ENCODE results near the gene ZNF341.

DNA sequence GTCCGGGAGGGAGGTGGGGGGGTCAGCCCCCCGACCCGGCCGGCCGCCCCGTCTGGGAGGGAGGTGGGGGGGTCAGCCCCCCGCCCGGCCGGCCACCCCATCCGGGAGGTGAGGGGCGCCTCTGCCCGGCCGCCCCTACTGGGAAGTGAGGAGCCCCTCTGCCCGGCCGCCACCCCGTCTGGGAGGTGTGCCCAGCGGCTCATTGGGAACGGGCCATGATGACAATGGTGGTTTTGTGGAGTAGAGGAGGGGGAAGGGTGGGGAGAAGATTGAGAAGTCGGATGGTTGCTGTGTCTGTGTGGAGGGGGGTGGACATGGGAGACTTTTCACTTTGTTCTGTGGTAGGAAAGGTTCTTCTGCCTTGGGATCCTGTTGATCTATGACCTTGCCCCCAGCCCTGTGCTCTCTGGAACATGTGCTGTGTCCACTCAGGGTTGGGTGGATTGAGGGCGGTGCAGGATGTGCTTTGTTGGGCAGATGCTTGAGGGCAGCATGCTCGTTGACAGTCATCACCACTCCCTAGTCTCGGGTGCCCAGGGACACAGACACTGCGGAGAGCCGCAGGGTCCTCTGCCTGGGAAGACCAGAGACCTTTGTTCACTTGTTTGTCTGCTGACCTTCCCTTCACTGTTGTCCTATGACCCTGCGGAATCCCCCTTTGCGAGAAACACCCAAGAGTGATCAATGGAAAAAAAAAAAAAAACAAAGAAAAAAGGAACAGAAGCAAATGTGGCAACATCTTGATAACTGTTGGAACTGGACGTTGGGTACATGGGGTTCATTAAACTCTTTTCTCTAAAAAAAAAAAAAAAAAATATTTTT lies 30.0 kb upstream of the ZNF341 start:
- TF ChIP-seq, protein P1, sequence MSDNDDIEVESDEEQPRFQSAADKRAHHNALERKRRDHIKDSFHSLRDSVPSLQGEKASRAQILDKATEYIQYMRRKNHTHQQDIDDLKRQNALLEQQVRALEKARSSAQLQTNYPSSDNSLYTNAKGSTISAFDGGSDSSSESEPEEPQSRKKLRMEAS (IDR thresholded peaks at IDR 0.05): no peak
- TF ChIP-seq CEBPB (IDR thresholded peaks at IDR 0.05; ENCODE audit: low read depth, low read length): no peak
- no peak for TF ChIP-seq RFX5 (IDR thresholded peaks at IDR 0.05; ENCODE audit: borderline replicate concordance, low read depth, low read length)
- TF ChIP-seq, protein P2, sequence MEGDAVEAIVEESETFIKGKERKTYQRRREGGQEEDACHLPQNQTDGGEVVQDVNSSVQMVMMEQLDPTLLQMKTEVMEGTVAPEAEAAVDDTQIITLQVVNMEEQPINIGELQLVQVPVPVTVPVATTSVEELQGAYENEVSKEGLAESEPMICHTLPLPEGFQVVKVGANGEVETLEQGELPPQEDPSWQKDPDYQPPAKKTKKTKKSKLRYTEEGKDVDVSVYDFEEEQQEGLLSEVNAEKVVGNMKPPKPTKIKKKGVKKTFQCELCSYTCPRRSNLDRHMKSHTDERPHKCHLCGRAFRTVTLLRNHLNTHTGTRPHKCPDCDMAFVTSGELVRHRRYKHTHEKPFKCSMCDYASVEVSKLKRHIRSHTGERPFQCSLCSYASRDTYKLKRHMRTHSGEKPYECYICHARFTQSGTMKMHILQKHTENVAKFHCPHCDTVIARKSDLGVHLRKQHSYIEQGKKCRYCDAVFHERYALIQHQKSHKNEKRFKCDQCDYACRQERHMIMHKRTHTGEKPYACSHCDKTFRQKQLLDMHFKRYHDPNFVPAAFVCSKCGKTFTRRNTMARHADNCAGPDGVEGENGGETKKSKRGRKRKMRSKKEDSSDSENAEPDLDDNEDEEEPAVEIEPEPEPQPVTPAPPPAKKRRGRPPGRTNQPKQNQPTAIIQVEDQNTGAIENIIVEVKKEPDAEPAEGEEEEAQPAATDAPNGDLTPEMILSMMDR (IDR thresholded peaks at IDR 0.05; ENCODE audit: control extremely low read depth in 1 of 3, insufficient read depth in 1 of 3, low read depth in 1 of 3, low read length in 3 of 3): no peak
- no peak for TF ChIP-seq POLR2A (IDR thresholded peaks at IDR 0.05; ENCODE audit: control extremely low read depth in 1 of 2, low read depth in 2 of 2, low read length in 2 of 2)
- TF ChIP-seq NRF1 (IDR thresholded peaks at IDR 0.05; ENCODE audit: low read depth, low read length): no peak
- no peak for TF ChIP-seq ZNF274 (IDR thresholded peaks at IDR 0.05; ENCODE audit: borderline replicate concordance, extremely low read depth, low read length)
- TF ChIP-seq EZH2 (IDR thresholded peaks at IDR 0.05; ENCODE audit: low read depth, low read length, severe bottlenecking): no peak
- no peak for TF ChIP-seq SIX5 (IDR thresholded peaks at IDR 0.05; ENCODE audit: low read depth, low read length)

Data from H1 (cell line).